GM19328 (cell line): ENCODE data around the gene TGFBR1.

Source experiments
- ATAC-seq: cut with Tn5 transposase; IDR thresholded peaks from one replicate; pipeline ENCODE4 v1.9.1; 2021; ENCODE audit warnings: mild to moderate bottlenecking, moderate library complexity; ENCODE audit not compliant: unreplicated experiment

Gene TGFBR1

GRCh38 chr9:99104459-99105151 is at the start of gene TGFBR1:
TSS of gene TGFBR1 (plus strand) at chr9:99105113. CDS start at chr9:99105206, 93 bp downstream.
- ATAC-seq = peak; percentile 91

- no peak for ATAC-seq
Observed at GRCh38 chr9:99055384-99055783, 49.5 kb upstream of the TGFBR1 start.

- ATAC-seq = no peak
Observed at GRCh38 chr9:99056186-99056585, 48.7 kb upstream of the TGFBR1 start.

- no peak for ATAC-seq
Observed at GRCh38 chr9:99056886-99057664, 47.8 kb upstream of the TGFBR1 start.

- ATAC-seq = peak; percentile 69
Observed at GRCh38 chr9:99057665-99058625, 47.0 kb upstream of the TGFBR1 start.

- peak; percentile 69 for ATAC-seq
Observed at GRCh38 chr9:99058964-99059921, 45.7 kb upstream of the TGFBR1 start.

GRCh38 chr9:99060621-99061020 is 44.3 kb upstream of the TGFBR1 start:
- no peak for ATAC-seq

- no peak for ATAC-seq
Observed at GRCh38 chr9:99062549-99062948, 42.4 kb upstream of the TGFBR1 start.

DNA sequence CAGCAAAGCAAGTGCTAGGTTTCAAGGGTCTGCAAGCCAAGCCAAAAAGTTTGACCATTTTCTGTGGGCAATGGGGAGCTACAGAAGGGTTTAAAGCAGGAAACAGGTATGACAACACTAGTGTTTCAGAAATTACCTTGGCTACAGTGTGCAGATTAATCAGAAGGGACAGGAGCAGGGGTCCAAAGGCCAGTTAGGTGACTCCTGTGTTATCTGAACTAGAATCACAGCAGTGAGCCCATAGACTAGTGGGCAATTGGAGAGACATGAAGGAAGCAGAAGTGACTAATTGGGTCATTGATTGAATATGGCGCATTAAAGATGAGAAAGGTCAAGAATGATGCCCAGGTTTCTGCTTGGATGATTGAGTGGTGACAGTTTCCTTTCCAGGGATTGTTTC is 41.4 kb upstream of the TGFBR1 start:
- ATAC-seq = no peak

- no peak for ATAC-seq
Observed at GRCh38 chr9:99066571-99066970, 38.3 kb upstream of the TGFBR1 start.

DNA sequence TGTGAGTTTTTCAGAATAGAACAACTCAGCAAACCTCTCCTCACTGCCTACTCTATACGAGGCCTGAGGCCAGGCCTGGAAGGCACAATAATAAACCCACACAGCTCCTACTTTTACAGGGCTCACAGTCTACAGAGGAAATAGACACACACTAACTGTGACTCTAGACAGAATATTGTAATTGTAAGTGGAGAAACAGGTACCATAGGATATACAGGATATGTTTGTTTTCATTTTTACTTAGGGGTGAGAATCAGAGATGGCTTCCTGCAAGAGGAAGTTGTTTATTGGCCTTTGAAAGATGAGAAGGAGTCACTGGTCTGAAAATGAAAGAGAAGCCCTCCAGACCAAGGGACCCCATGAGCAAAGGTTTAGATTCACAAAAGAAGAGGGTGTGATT is 35.8 kb upstream of the TGFBR1 start:
- no peak for ATAC-seq

GRCh38 chr9:99069546-99069945 is 35.4 kb upstream of the TGFBR1 start:
- ATAC-seq = no peak

GRCh38 chr9:99070681-99071080 is 34.2 kb upstream of the TGFBR1 start:
- ATAC-seq = no peak

DNA sequence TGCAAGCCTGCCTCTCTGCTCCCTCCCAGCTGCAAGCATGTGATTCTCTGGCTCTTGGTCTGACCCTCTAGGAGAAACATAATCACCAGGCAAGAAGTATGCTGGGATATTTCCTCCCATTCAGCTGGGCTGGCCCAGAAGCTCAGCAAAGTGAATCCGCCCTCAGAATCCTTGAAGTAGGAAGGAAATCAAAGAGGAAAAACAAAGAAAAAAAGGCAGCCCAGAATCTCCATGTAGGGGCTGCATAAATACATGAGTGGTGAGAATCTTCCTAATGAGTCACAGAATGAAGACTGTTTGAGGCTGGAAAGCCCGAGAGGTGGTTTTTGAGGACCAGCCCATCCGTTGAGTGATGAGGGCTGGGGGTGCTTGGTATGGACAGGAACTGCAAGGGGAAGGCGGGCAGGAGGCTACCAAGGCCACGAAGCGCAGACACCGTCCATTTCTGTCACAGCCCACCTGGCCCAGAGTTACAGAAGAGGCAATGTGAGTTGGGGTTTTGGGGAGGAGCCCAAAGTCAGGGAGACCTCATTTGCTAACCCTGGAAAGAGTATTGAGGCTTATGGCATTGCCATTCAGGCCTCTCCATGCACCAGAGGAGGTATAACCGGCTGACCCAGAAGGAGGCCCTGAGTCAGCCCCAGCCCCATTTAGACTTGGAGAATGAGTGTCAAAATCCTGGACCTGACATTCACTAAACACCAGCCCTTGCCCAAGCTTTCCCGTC is 33.4 kb upstream of the TGFBR1 start:
- no peak for ATAC-seq

- ATAC-seq = no peak
Observed at GRCh38 chr9:99072040-99072394, 32.9 kb upstream of the TGFBR1 start.

GRCh38 chr9:99073347-99073746 is 31.6 kb upstream of the TGFBR1 start:
- no peak for ATAC-seq

DNA sequence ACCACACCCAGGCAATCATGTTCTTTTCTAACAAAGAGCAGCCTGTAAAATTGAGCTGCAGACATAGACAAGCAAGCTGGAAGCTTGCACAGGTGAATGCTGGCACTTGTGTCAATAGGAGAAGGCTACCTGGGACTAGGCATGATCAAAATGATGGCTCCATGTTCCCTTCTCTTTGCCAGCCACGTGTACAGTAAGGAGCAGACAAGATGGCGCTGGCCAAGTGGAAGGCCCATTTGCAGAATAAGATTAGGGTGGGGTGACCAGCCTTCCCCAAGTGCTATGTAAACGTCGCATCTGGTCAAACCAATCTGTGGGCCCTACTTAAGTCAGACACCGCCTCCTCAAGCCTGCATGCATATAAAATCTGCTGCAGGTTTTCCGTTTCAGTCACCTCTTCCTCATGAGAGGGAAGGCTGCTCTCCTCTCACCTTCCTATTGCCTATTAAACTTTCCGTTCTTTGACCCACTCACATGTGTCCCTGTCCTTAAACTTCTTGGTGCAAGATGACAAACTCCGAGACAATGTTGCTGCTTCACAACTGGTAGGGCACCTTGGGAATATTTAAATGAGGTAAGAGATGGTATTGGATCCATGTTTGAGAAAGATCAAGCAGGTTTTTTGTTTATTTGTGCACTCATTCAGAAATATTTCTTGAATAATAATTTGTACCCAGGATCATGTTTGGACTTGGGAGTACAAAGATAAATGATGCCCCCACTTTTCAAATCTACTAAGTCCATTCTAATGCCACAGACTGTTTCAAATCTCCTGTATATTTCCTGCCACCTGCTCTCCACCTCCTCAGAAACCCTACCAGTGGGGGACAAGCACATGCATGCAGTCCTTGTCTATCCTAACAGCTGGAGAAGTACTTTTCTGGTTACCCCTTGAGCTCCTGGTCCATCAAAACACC is 30.7 kb upstream of the TGFBR1 start:
- ATAC-seq = no peak

DNA sequence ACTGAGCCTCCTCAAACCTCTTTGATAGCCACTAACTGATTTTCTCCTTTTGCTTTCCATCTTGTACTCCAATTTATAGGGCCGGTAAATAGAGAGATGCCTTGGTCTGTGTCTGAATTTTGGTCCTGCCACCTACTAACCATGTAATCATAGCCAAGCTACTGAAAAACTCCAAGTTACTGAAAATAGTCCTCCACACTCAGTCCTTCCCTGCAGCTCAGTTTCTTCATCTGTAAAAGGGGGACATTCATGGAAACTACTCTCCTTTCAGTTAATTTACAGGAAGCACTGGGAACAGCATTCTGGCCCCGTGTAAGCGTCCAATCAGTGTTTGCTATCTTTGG is 30.0 kb upstream of the TGFBR1 start:
- no peak for ATAC-seq
